H1 (cell line): ENCODE measurements around the gene RNF44. TPM values are rescaled to one million over a fixed set of nuclear protein-coding genes. Genes with fewer than 3 reads are reported as not detected.

Source experiments
- CTCF ChIA-PET: fragments of 300-600 bp; sonication (Branson Sonifier 250); formaldehyde crosslinking; loops from one replicate; lab custom pipeline; 2021; ENCODE audit not compliant: partially characterized antibody; lab: Charles Lee
- POLR2A ChIA-PET: fragments of 300-600 bp; sonication (Branson Sonifier 250); formaldehyde crosslinking; loops from one replicate; lab custom pipeline; 2021; ENCODE audit warnings: inconsistent platforms; ENCODE audit not compliant: partially characterized antibody; lab: Charles Lee
- DNase-seq, 2 experiments: peaks; one replicate each; pipeline versions ENCODE4 v3.0.0 to v3.0.0-alpha.2; 2010 to 2022; ENCODE audit warnings: low spot score in 2 of 2, low read depth in 1 of 2, mixed read lengths in 1 of 2
- FAIRE-seq: peaks from 2 replicates; lab custom pipeline; 2011; peaks lifted over from hg19 to GRCh38; lab: Jason Lieb, UNC
- H2AFZ ChIP-seq: 2 replicates; pipeline ENCODE4 v1.8.1; 2012; ENCODE audit warnings: low read length, inconsistent platforms
- H2AK5ac ChIP-seq: 2 replicates; pipeline ENCODE4 v1.6.1; 2013; ENCODE audit warnings: low read depth, low read length
- H2BK120ac ChIP-seq: replicated peaks from 2 replicates; pipeline ENCODE3; 2013; ENCODE audit warnings: low read depth, low read length, inconsistent platforms
- H2BK12ac ChIP-seq: 2 replicates; pipeline ENCODE4 v1.6.1; 2013; ENCODE audit warnings: low read depth, low read length
- H2BK15ac ChIP-seq: 2 replicates; pipeline ENCODE4 v1.6.1; 2013; ENCODE audit warnings: low read length
- H2BK20ac ChIP-seq: 2 replicates; pipeline ENCODE4 v1.6.1; 2013; ENCODE audit warnings: low read length
- H2BK5ac ChIP-seq: 2 replicates; pipeline ENCODE4 v1.6.1; 2013; ENCODE audit warnings: low read depth, low read length
- H3K14ac ChIP-seq: 2 replicates; pipeline ENCODE4 v1.6.1; 2013; ENCODE audit warnings: inconsistent platforms; ENCODE audit not compliant: insufficient read length
- H3K18ac ChIP-seq: 2 replicates; pipeline ENCODE4 v1.6.1; 2013; ENCODE audit warnings: low read length; ENCODE audit errors: extremely low read depth
- H3K23ac ChIP-seq: 2 replicates; pipeline ENCODE4 v1.6.1; 2013; ENCODE audit warnings: inconsistent platforms; ENCODE audit not compliant: insufficient read length
- H3K23me2 ChIP-seq: 2 replicates; pipeline ENCODE4 v1.6.1; 2013; ENCODE audit warnings: low read depth, low read length
- H3K27ac ChIP-seq: 2 replicates; pipeline ENCODE4 v1.6.1; 2011; ENCODE audit warnings: low read depth, low read length, inconsistent platforms
- H3K27me3 ChIP-seq, 4 experiments: replicated peaks in 1 of 4; 1 replicate in 1 of 4; 2 replicates in 3 of 4; pipeline versions ENCODE4 v1.6.1 to v1.8.1; 2011 to 2013; ENCODE audit warnings: low read length in 3 of 4, mild to moderate bottlenecking in 3 of 4, inconsistent platforms in 2 of 4, mixed read lengths in 2 of 4, moderate library complexity in 1 of 4; ENCODE audit not compliant: control insufficient read depth in 3 of 4, insufficient read depth in 3 of 4; ENCODE audit errors: extremely low read depth in 1 of 4
- H3K36me3 ChIP-seq, 4 experiments: 2 replicates each; pipeline versions ENCODE4 v1.6.1 to v1.8.1; 2011 to 2013; ENCODE audit warnings: mild to moderate bottlenecking in 4 of 4, low read length in 3 of 4, moderate library complexity in 2 of 4, control low read depth in 1 of 4, inconsistent platforms in 1 of 4; ENCODE audit not compliant: insufficient read depth in 4 of 4, control insufficient read depth in 2 of 4
- H3K4ac ChIP-seq: replicated peaks from 2 replicates; pipeline ENCODE3; 2013; ENCODE audit warnings: low read length, low read depth, mixed read lengths, inconsistent platforms; ENCODE audit not compliant: insufficient read length
- H3K4me1 ChIP-seq, 4 experiments: replicated peaks in 1 of 4; 1 replicate in 1 of 4; 2 replicates in 3 of 4; pipeline versions ENCODE4 v1.6.1 to v1.8.1; 2011 to 2013; ENCODE audit warnings: low read length in 3 of 4, inconsistent platforms in 2 of 4, mixed read lengths in 1 of 4; ENCODE audit not compliant: insufficient read depth in 4 of 4, control insufficient read depth in 3 of 4
- H3K4me2 ChIP-seq, 2 experiments: 2 replicates each; pipeline versions ENCODE4 v1.6.1 to v1.8.1; 2011 to 2013; ENCODE audit warnings: low read depth in 2 of 2, low read length in 2 of 2, control low read depth in 1 of 2, inconsistent platforms in 1 of 2, mild to moderate bottlenecking in 1 of 2; ENCODE audit not compliant: insufficient read depth in 1 of 2
- H3K4me3 ChIP-seq, 4 experiments: fragments of 200-600, 300-600 bp in 1 of 4; sonication (generic), shearing (Covaris generic), sonication (Bioruptor Twin) in 1 of 4; 2 replicates each; pipeline versions ENCODE4 v1.5.1 to v1.8.1; 2011 to 2016; ENCODE audit warnings: low read length in 4 of 4, low read depth in 3 of 4, control low read depth in 2 of 4, inconsistent platforms in 2 of 4, mild to moderate bottlenecking in 2 of 4, mixed read lengths in 1 of 4, moderate library complexity in 1 of 4; ENCODE audit not compliant: insufficient read depth in 2 of 4; ENCODE audit errors: extremely low read depth in 1 of 4
- H3K56ac ChIP-seq: replicated peaks from 2 replicates; pipeline ENCODE3; 2013; ENCODE audit warnings: low read depth, mild to moderate bottlenecking, mixed read lengths, low read length, inconsistent platforms; ENCODE audit not compliant: insufficient read length
- H3K79me1 ChIP-seq: 2 replicates; pipeline ENCODE4 v1.6.1; 2013; ENCODE audit warnings: low read depth, low read length, control low read depth
- H3K79me2 ChIP-seq, 2 experiments: 2 replicates each; pipeline versions ENCODE4 v1.6.1 to v1.8.1; 2012 to 2013; ENCODE audit warnings: low read length in 2 of 2, mild to moderate bottlenecking in 2 of 2, inconsistent platforms in 1 of 2; ENCODE audit not compliant: insufficient read depth in 2 of 2, control insufficient read depth in 1 of 2
- H3K9ac ChIP-seq, 4 experiments: replicated peaks in 1 of 4; 1 replicate in 1 of 4; 2 replicates in 3 of 4; pipeline versions ENCODE4 v1.6.1 to v1.8.1; 2011 to 2013; ENCODE audit warnings: low read depth in 3 of 4, low read length in 3 of 4, control low read depth in 2 of 4, mild to moderate bottlenecking in 2 of 4, moderate library complexity in 2 of 4, inconsistent platforms in 1 of 4; ENCODE audit errors: extremely low read depth in 1 of 4
- H3K9me3 ChIP-seq, 2 experiments: 2 replicates each; pipeline versions ENCODE4 v1.6.1 to v1.8.1; 2012 to 2013; ENCODE audit warnings: mild to moderate bottlenecking in 2 of 2, moderate library complexity in 2 of 2, control low read depth in 1 of 2, inconsistent platforms in 1 of 2, low read depth in 1 of 2, low read length in 1 of 2, mixed read lengths in 1 of 2; ENCODE audit not compliant: insufficient read depth in 2 of 2
- H4K20me1 ChIP-seq, 2 experiments: replicated peaks in 1 of 2; 2 replicates each; pipeline versions ENCODE3 to v1.8.1; 2011 to 2013; ENCODE audit warnings: inconsistent platforms in 2 of 2, low read length in 2 of 2, mild to moderate bottlenecking in 1 of 2; ENCODE audit not compliant: insufficient read depth in 2 of 2, control insufficient read depth in 1 of 2
- H4K5ac ChIP-seq: 2 replicates; pipeline ENCODE4 v1.6.1; 2013; ENCODE audit warnings: low read length, low read depth, mixed read lengths, inconsistent platforms; ENCODE audit not compliant: insufficient read length
- H4K8ac ChIP-seq: 2 replicates; pipeline ENCODE4 v1.8.0; 2013; ENCODE audit warnings: mild to moderate bottlenecking, moderate library complexity, low read length, inconsistent platforms; ENCODE audit not compliant: insufficient read depth; ENCODE audit errors: extremely low read depth
- H4K91ac ChIP-seq: replicated peaks from 2 replicates; pipeline ENCODE3; 2013; ENCODE audit warnings: low read length, mixed read lengths, inconsistent platforms; ENCODE audit not compliant: insufficient read length
- CBX5 ChIP-seq: fragments of 300-800, 300-1000 bp; sonication (generic); IDR thresholded peaks from 2 replicates; pipeline ENCODE4 v1.7.1; 2016; ENCODE audit warnings: antibody characterized with exemption, low read length, low read depth
- KDM5A ChIP-seq: fragments of 200-600 bp; IDR thresholded peaks from 2 replicates; pipeline ENCODE4 v1.7.1; 2012; ENCODE audit warnings: mild to moderate bottlenecking, low read length, inconsistent platforms, mixed read lengths
- POLR2AphosphoS5 ChIP-seq: IDR thresholded peaks from 2 replicates; pipeline ENCODE4 v1.6.1; 2011; ENCODE audit warnings: low read depth, low read length
- RBBP5 ChIP-seq: IDR thresholded peaks from 2 replicates; pipeline ENCODE4 v1.7.1; 2012; ENCODE audit warnings: low read depth, mild to moderate bottlenecking, inconsistent platforms, low read length, moderate library complexity, borderline replicate concordance
- SP4 ChIP-seq: IDR thresholded peaks from 2 replicates; pipeline ENCODE4 v1.6.1; 2012; ENCODE audit warnings: low read length, inconsistent platforms
- TAF1 ChIP-seq: IDR thresholded peaks from 2 replicates; pipeline ENCODE4 v1.6.1; 2011; ENCODE audit warnings: mild to moderate bottlenecking, low read depth, low read length
- TBP ChIP-seq: IDR thresholded peaks from 2 replicates; pipeline ENCODE4 v1.6.1; 2011; ENCODE audit warnings: low read depth, low read length, improper control_type of control experiment
- WGBS, 2 experiments: shearing (Covaris generic) in 1 of 2; methylation state at CpG; one replicate each; pipeline versions ENCODE4 v1.1.6 to v1.1.7; 2013 to 2015; ENCODE audit warnings: low lambda C conversion rate in 2 of 2, mixed read lengths in 2 of 2, inconsistent platforms in 1 of 2, low coverage in 1 of 2, missing lambda C conversion rate in 1 of 2; ENCODE audit not compliant: insufficient replicate concordance in 2 of 2, insufficient coverage in 1 of 2, insufficient read length in 1 of 2; ENCODE audit errors: extremely low coverage in 1 of 2, missing lambda C conversion rate in 1 of 2; 5-methylcytosine and 5-hydroxymethylcytosine counted together
- polyA plus RNA-seq, 7 experiments: library from polyadenylated mRNA; depleted of rRNA in 3 of 7; stranded (reverse) in 5 of 7; unstranded in 2 of 7; fragments of >200 nt in 5 of 7; fragments of 200-250 nt in 2 of 7; gene quantifications; 1 replicate in 5 of 7; 2 replicates in 1 of 7; 4 replicates in 1 of 7; pipeline versions ENCODE4 v1.2.1 to v1.2.3, GENCODE V29; 2011 to 2013; ENCODE audit warnings: missing spikeins in 2 of 7, mixed read lengths in 2 of 7
- total RNA-seq: library from RNA; stranded (reverse); fragmentation: NEBNext Ultra II Directional; extraction: Animal tissue kit (Norgen Biotek cat#: 25700); gene quantifications from 2 replicates; pipeline ENCODE4 v1.2.1, GENCODE V29; 2021

The RNF44 gene
- total and polyA plus RNA-seq, 2 of the 8 experiments (the other 6 are each of a cell fraction or from before 2014, with no cell fraction given), result 54.7 to 164 TPM

- peak overlapping the region in 2 of 4 experiments; percentile 14 to 98; a peak in 1 of 8 replicates for H3K4me3 ChIP-seq
- H3K9ac ChIP-seq, result peak overlapping the region in 1 of 4 experiments; percentile 99; a peak in 1 of 7 replicates
- H2BK15ac ChIP-seq, result no peak overlapping the region
- no peak overlapping the region for H4K91ac ChIP-seq
- H3K23ac ChIP-seq, result no peak overlapping the region
- H3K4ac ChIP-seq, result no peak overlapping the region
- peaks cover 22 to 41% (median 26%) of the 10 kb centered on the region in 4 experiments for H3K36me3 ChIP-seq
- TF ChIP-seq POLR2AphosphoS5 (peak; percentile 40; the same call in 1 of the 2 replicates), TBP (no peak), KDM5A (no peak), CBX5 (no peak), TAF1 (no peak), RBBP5 (no peak), SP4 (no peak)
- 97% methylated on average over 4 of the region's 4 CpGs; no CpG with 5 or more reads in 1 of the 2 experiments for WGBS, 2 experiments
- H2AFZ ChIP-seq, result no peak overlapping the region
- no peak overlapping the region for H2BK120ac ChIP-seq
- peak overlapping the region; percentile 74; the same call in 1 of the 2 replicates for H2BK5ac ChIP-seq
- H2AK5ac ChIP-seq, result peak overlapping the region; percentile 65; the same call in 1 of the 2 replicates
- no peak overlapping the region for H2BK12ac ChIP-seq
- peaks cover 12% of the 10 kb centered on the region for H3K23me2 ChIP-seq
- peak overlapping the region; percentile 12; the same call in 1 of the 2 replicates for H3K27ac ChIP-seq
- ChIA-PET POLR2A (interaction anchor here (0.6 to 21.1 kb wide), 14 partner anchors 9 to 323 kb away, joined by 3 to 458 read pairs (median 10); partner anchors contain the start of genes CDHR2, HIGD2A and NOP16), CTCF (interaction anchor here (1.1 to 1.9 kb wide), 5 partner anchors 8 to 87 kb away, joined by 3 to 4 read pairs (median 3); no protein-coding TSS in a partner anchor)
- H4K20me1 ChIP-seq, result peaks cover 32 to 36% of the 10 kb centered on the region in 2 experiments
- FAIRE-seq (no peak), DNase-seq (no peak)
- H3K56ac ChIP-seq, result no peak overlapping the region
- H3K18ac ChIP-seq, result no peak overlapping the region
- peaks cover 4 to 20% (median 18%) of the 10 kb centered on the region in 4 experiments for H3K4me1 ChIP-seq
- H3K9me3 ChIP-seq, result no peaks in the 10 kb centered on the region
- no peak overlapping the region for H2BK20ac ChIP-seq
- H4K8ac ChIP-seq, result peak overlapping the region; percentile 75; the same call in 1 of the 2 replicates
- no peak overlapping the region for H4K5ac ChIP-seq
- peaks cover 11% of the 10 kb centered on the region for H3K79me1 ChIP-seq
- peak overlapping the region; percentile 85 to 98 for H3K4me2 ChIP-seq
- H3K14ac ChIP-seq, result no peak overlapping the region
- H3K79me2 ChIP-seq, result peaks cover 36 to 56% of the 10 kb centered on the region in 2 experiments
- no peaks in the 10 kb centered on the region for H3K27me3 ChIP-seq
Measured at GRCh38 chr5:176534640-176535039, 2.6 kb downstream of the RNF44 start.
